ENCODE results near the gene HNF1A. TPM values are rescaled to one million over a fixed set of nuclear protein-coding genes. Genes with fewer than 3 reads are reported as not detected.
A peak's percentile ranks its signal among the peaks of the same experiment; 100 is the strongest.

HNF1A gene
- total and polyA plus RNA-seq, 9 of the 15 experiments (the other 6 are each of a cell fraction or from before 2014, with no cell fraction given) = not detected

DNA sequence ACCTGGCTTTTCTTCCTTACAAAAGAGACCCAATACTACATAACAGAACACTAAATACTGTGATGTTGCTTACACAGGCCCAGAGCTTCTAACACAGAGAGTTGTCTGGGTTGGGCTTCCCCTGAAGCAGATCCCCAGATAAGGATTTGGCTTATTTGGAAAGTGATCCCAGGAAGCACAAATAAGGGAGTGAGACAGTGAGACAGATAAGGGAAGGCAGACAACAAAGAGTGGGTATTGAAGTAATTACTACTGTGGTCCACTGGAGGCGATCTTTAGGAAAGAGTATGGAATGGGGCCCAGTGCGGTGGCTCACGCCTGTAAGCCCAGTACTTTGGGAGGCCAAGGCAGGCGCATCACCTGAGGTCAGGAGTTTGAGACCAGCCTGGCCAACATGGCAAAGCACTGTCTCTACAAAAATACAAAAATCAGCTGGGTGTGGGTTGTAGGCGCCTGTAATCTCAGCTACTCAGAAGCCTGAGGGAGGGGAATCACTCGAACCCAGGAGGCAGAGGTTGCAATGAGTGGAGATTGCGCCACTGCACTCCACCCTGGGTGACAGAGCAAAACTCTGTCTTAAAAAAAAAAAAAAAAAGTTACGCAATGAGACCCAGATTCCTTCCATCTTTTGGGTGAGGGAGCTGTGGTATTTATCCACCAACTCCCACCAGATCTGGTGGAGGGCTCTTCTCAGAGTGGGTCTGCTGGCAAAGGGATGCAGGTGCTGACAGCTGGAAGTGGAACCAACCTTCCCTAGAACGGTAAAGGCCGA lies 48.1 kb downstream of the HNF1A start:
- FAIRE-seq (peak; percentile 71), DNase-seq (ENCODE audit: extremely low read depth in 1 of 4, low spot score in 3 of 4) (peak; percentile 38 to 51 (median 46)), ATAC-seq (peak; percentile 96)
- in situ Hi-C loops (cut with MboI) = no loop called here
- no peaks in the 10 kb centered on the region for H3K9me1 ChIP-seq (ENCODE audit: control insufficient read depth, insufficient read depth, low read length)
- 13% methylated on average over 8 of the region's 10 CpGs for WGBS (ENCODE audit: insufficient coverage, low coverage, missing lambda C conversion rate)
- H3K9ac ChIP-seq (ENCODE audit: insufficient read depth in 1 of 2, low read depth in 2 of 2, low read length in 2 of 2) = no peak overlapping the region
- H3K27me3 ChIP-seq (ENCODE audit: control insufficient read depth in 2 of 2, insufficient read depth in 2 of 2, low read length in 2 of 2) = peaks cover 8% of the 10 kb centered on the region in 2 experiments; a peak in 3 of 5 replicates
- intact Hi-C loops (cut with micrococcal nuclease) = no loop called here
- H3K4me3 ChIP-seq = no peak overlapping the region
- no peak overlapping the region for H3K27ac ChIP-seq (ENCODE audit: extremely low read depth, low read depth, low read length)
- H3K36me3 ChIP-seq (ENCODE audit: control insufficient read depth, insufficient read depth, low read length) = no peaks in the 10 kb centered on the region
- CTCF ChIA-PET (ENCODE audit: low intra/inter-chr PET ratio) = no interaction called here
- BruUV-seq (replicated peaks) = no TSS peak
- H3K9me3 ChIP-seq (replicated peaks; ENCODE audit: control insufficient read depth, insufficient read depth, low read depth, low read length) = no peaks in the 10 kb centered on the region
- no peak overlapping the region; the same call in 1 of the 2 replicates for H3K4me2 ChIP-seq (ENCODE audit: insufficient read depth, low read length)
- peaks cover 4 to 11% of the 10 kb centered on the region in 2 experiments; a peak in 4 of 5 replicates for H3K4me1 ChIP-seq (replicated peaks in 1 of 2; ENCODE audit: control insufficient read depth in 2 of 2, insufficient read depth in 2 of 2, low read length in 2 of 2)
- no peaks in the 10 kb centered on the region for H3K79me2 ChIP-seq (ENCODE audit: control insufficient read depth, insufficient read depth, low read length)
- no peak overlapping the region for H2AFZ ChIP-seq (ENCODE audit: low read depth, low read length)
- POLR2A ChIA-PET = interaction anchor here (1.0 kb wide), 1 partner anchor 10 kb away, joined by 3 read pairs; the partner anchor contains the start of gene C12orf43
- no peaks in the 10 kb centered on the region for H4K20me1 ChIP-seq (replicated peaks; ENCODE audit: control insufficient read depth, insufficient read depth, low read length)
- no peak for TF ChIP-seq AFF1 (IDR thresholded peaks at IDR 0.05; ENCODE audit: low read depth in 1 of 2, partially characterized antibody in 2 of 2)
- TF ChIP-seq, protein P1, sequence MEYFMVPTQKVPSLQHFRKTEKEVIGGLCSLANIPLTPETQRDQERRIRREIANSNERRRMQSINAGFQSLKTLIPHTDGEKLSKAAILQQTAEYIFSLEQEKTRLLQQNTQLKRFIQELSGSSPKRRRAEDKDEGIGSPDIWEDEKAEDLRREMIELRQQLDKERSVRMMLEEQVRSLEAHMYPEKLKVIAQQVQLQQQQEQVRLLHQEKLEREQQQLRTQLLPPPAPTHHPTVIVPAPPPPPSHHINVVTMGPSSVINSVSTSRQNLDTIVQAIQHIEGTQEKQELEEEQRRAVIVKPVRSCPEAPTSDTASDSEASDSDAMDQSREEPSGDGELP (CRISPR knock-in tag; IDR thresholded peaks at IDR 0.05; ENCODE audit: borderline replicate concordance) = peak; percentile 34; the same call in 1 of the 2 replicates
- TF ChIP-seq NCOA6 (IDR thresholded peaks at IDR 0.05) = no peak
- no peak for TF ChIP-seq SMARCA5 (IDR thresholded peaks at IDR 0.05)
- TF ChIP-seq, protein P2, sequence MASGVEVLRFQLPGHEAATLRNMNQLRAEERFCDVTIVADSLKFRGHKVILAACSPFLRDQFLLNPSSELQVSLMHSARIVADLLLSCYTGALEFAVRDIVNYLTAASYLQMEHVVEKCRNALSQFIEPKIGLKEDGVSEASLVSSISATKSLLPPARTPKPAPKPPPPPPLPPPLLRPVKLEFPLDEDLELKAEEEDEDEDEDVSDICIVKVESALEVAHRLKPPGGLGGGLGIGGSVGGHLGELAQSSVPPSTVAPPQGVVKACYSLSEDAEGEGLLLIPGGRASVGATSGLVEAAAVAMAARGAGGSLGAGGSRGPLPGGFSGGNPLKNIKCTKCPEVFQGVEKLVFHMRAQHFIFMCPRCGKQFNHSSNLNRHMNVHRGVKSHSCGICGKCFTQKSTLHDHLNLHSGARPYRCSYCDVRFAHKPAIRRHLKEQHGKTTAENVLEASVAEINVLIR (CRISPR knock-in tag; IDR thresholded peaks at IDR 0.05) = no peak
- TF ChIP-seq ZFX (CRISPR knock-in tag; IDR thresholded peaks at IDR 0.05) = peak; percentile 35; the same call in 1 of the 2 replicates
- TF ChIP-seq MBD2 (IDR thresholded peaks at IDR 0.05; ENCODE audit: borderline replicate concordance, low read depth) = no peak
- TF ChIP-seq ZNF717 (CRISPR knock-in tag; IDR thresholded peaks at IDR 0.05) = no peak
- peak in 1 of 2 experiments; percentile 37; a peak in 2 of 4 replicates for TF ChIP-seq RCOR1 (IDR thresholded peaks at IDR 0.05; ENCODE audit: borderline replicate concordance in 1 of 2, low read depth in 2 of 2, low read length in 2 of 2)
- no peak for TF ChIP-seq MCM7 (IDR thresholded peaks at IDR 0.05)
- no peak for TF ChIP-seq TAF15 (IDR thresholded peaks at IDR 0.05; ENCODE audit: low read depth, low read length)
- TF ChIP-seq ZNF239 (CRISPR knock-in tag; IDR thresholded peaks at IDR 0.05) = no peak
- no peak for TF ChIP-seq POLR3G (IDR thresholded peaks at IDR 0.05; ENCODE audit: extremely low read depth, insufficient read length, insufficient replicate concordance)
- TF ChIP-seq EGR1 (conservative IDR thresholded peaks at IDR 0.05) = no peak
- no peak for TF ChIP-seq HMG20B (CRISPR knock-in tag; IDR thresholded peaks at IDR 0.05)
- no peak for TF ChIP-seq XRCC3 (IDR thresholded peaks at IDR 0.05)
- TF ChIP-seq ZC3H11A (IDR thresholded peaks at IDR 0.05; ENCODE audit: low read depth, low read length) = no peak

All from K562 (cell line).